IgD-negative memory B cell (primary cell): ENCODE results near the gene COQ5. TPM values are rescaled to one million over a fixed set of nuclear protein-coding genes. Genes with fewer than 3 reads are reported as not detected.
A peak's percentile ranks its signal among the peaks of the same experiment; 100 is the strongest.

Experiments
- H3K27ac Mint-ChIP-seq, 3 donors: one replicate each; pipeline ENCODE4 v1.8.0; 2020 to 2022; ENCODE audit warnings: mild to moderate bottlenecking in 3 of 3, mixed read lengths in 3 of 3, moderate library complexity in 1 of 3
- H3K27me3 Mint-ChIP-seq: one replicate; pipeline ENCODE4 v1.8.0; 2021; ENCODE audit warnings: mixed read lengths
- H3K36me3 Mint-ChIP-seq: one replicate; pipeline ENCODE4 v1.8.0; 2020; ENCODE audit warnings: mild to moderate bottlenecking, mixed read lengths
- H3K4me1 Mint-ChIP-seq, 3 donors: one replicate each; pipeline ENCODE4 v1.8.0; 2020 to 2022; ENCODE audit warnings: mixed read lengths in 3 of 3, mild to moderate bottlenecking in 1 of 3
- H3K4me3 Mint-ChIP-seq, 4 donors: one replicate each; pipeline ENCODE4 v1.8.0; 2020 to 2022; ENCODE audit warnings: mild to moderate bottlenecking in 4 of 4, mixed read lengths in 4 of 4, moderate library complexity in 3 of 4
- H3K9me3 Mint-ChIP-seq, 3 donors: one replicate each; pipeline ENCODE4 v1.8.0; 2020 to 2021; ENCODE audit warnings: mixed read lengths in 3 of 3, mild to moderate bottlenecking in 1 of 3
- polyA plus RNA-seq: library from polyadenylated mRNA; unstranded; fragments of 300-500 nt; fragmentation: Illumina TruSeq; gene quantifications from one replicate; pipeline ENCODE4 v1.2.3, GENCODE V29; 2021

The COQ5 gene
- polyA plus RNA-seq, 1 donor from 2014 or later, result 29.1 TPM

DNA sequence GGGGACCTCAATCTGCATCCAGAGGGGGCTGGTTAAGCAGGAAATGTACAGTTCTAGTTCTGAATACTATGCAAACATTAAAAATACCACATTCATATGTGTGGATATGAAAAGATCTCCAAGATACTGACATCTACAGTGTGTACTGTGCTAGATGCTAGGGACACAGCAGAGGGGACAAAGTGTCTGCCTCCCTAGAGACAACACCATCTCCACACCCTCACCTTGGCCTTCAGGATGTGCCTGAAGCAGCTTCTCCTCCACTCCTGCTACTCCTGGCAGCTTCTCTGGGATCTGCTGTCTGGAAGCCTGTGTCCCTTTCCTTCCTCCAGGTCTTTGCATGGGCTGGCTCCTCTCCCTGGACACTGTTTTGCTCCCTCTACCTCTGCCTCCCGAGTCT is 48.7 kb downstream of the COQ5 start:
- Mint-ChIP-seq H3K9me3 (no peaks in the 10 kb centered on the region), H3K27ac (no peak overlapping the region), H3K4me3 (no peak overlapping the region), H3K4me1 (peaks cover 0 to 6% (median 0%) of the 10 kb centered on the region in 3 donors), H3K36me3 (peaks cover 2% of the 10 kb centered on the region), H3K27me3 (no peaks in the 10 kb centered on the region)

DNA sequence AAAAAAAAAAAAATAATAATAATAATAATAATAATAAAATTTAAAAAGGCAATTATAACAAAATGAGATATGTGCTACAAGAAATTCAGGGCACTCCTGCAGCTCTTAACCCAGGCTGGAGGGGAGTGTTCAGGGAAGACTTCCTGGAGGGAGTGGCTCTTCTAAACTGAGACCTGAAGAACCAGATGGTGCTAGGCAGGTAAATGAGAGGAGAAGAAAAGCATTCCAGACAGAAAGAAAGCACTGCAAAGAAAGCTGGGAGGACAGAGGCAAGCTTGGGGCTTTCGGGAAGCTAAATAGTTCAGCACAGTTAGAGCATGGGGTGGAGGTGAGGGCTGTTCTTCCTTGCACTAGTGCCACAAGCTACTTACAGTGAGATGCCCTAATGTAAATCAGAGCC is 49.5 kb downstream of the COQ5 start:
- H3K27me3 Mint-ChIP-seq, result no peaks in the 10 kb centered on the region
- no peak overlapping the region for H3K27ac Mint-ChIP-seq
- H3K4me3 Mint-ChIP-seq, result no peak overlapping the region
- H3K4me1 Mint-ChIP-seq, result peaks cover 0 to 6% (median 0%) of the 10 kb centered on the region in 3 donors
- H3K9me3 Mint-ChIP-seq, result no peaks in the 10 kb centered on the region
- H3K36me3 Mint-ChIP-seq, result peaks cover 5% of the 10 kb centered on the region

DNA sequence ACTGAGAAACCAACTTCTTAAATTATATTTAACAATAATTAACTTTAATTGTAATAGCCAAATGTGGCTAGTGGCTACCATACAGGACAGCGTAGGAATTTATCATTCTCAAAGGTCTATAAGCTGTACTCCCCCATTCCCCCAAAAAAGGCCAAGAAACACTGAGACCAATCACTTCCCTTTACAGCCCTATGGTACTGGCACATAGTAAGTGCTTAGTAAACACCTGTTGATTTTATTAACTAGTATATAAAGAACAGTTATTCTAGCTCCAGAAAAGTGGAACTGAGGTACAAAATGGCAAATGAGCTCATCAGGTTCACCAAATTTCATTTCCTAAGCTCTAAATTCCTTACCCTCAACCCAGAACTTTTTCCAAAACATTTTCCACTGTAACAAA is 53.3 kb downstream of the COQ5 start:
- H3K36me3 Mint-ChIP-seq, result peaks cover 3% of the 10 kb centered on the region
- H3K9me3 Mint-ChIP-seq, result no peaks in the 10 kb centered on the region
- no peaks in the 10 kb centered on the region for H3K4me1 Mint-ChIP-seq
- no peak overlapping the region for H3K4me3 Mint-ChIP-seq
- H3K27ac Mint-ChIP-seq, result no peak overlapping the region
- no peaks in the 10 kb centered on the region for H3K27me3 Mint-ChIP-seq

DNA sequence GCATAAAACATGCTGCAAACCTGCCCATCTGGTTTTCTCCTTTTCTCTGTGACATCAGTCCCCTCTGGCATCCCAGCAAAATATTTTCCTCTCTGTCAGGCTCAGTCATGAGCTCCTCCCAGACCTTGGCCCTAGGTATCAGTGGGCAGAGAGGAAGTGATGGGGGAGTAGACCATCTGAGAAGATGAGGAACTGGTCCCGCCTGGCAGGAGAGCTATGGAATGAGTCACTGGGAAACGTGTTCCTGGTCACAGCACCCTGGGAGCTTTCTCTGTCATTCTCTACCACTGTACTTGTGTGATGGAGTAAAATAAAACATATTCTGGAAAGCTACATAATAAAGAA is 54.4 kb downstream of the COQ5 start:
- H3K9me3 Mint-ChIP-seq, result no peaks in the 10 kb centered on the region

DNA sequence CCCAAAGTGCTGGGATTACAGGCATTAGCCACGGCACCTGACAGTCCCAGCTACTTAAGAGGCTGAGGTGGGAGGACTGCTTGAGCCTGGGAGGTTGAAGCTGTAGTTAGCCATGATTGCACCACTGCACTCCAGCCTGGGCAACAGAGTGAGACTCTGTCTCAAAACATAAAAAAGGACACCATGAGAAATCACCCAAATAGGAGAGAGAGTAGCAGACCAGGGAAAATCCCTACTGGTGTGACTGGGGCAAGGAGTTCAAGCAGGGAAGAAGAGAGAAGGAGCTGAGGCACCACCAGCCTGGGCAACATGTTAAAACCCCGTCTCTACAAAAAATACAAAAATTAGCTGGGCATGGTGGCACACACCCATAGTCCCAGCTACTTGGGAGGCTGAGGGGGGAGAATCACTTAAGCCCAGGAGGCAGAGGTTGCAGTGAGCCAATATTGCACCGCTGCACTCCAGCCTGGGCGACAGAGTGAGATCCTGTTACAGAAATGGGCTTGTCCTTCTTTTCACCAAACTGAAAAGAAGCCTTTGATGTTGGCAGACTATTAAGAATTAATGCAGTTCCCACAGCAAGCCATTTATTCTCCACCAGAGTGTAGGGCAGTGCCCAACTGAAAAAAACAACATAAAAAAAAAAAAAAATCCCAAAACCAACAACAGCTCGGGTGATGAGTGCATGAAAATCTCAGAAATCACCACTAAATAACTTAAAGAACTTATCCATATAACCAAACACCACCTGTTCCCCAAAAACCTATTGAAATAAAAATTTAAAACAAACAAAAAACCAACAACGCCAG is 54.9 kb downstream of the COQ5 start:
- Mint-ChIP-seq H3K36me3 (peaks cover 4% of the 10 kb centered on the region), H3K27me3 (peaks cover 2% of the 10 kb centered on the region), H3K4me1 (peaks cover 3 to 4% (median 4%) of the 10 kb centered on the region in 3 donors), H3K9me3 (no peaks in the 10 kb centered on the region), H3K4me3 (no peak overlapping the region), H3K27ac (peak overlapping the region in 1 of 3 donors; percentile 71)

More for the DNA sequence above, 54.4 kb downstream of the COQ5 start:
- Mint-ChIP-seq H3K27ac (peak overlapping the region in 1 of 3 donors; percentile 71), H3K36me3 (peaks cover 4% of the 10 kb centered on the region), H3K4me3 (no peak overlapping the region), H3K4me1 (peaks cover 3 to 4% (median 4%) of the 10 kb centered on the region in 3 donors), H3K27me3 (peaks cover 2% of the 10 kb centered on the region)

DNA sequence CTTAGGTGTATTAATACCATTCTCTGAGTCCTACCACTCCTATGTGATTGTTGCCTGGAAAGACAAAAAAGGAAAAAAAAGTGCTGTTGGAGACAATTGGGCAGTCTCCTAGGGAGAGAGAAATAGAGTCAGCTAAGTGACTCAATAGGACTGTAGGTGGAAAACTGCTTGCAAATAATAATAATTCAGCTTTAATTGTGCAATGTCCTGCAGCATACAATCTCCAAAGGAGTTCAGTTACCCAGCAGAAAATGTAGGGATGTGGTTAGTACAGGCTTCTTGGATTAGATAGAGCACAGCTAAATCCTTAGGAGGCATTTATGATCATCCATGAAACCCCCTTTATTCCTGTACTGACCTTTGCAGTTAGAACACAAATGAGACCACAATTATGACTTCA is 56.4 kb downstream of the COQ5 start:
- H3K4me1 Mint-ChIP-seq, result peaks cover 9 to 14% (median 12%) of the 10 kb centered on the region in 3 donors
- H3K9me3 Mint-ChIP-seq, result no peaks in the 10 kb centered on the region
- peak overlapping the region in 1 of 4 donors; percentile 29 for H3K4me3 Mint-ChIP-seq
- H3K27ac Mint-ChIP-seq, result peak overlapping the region in 1 of 3 donors; percentile 47
- H3K36me3 Mint-ChIP-seq, result peaks cover 4% of the 10 kb centered on the region
- peaks cover 2% of the 10 kb centered on the region for H3K27me3 Mint-ChIP-seq

DNA sequence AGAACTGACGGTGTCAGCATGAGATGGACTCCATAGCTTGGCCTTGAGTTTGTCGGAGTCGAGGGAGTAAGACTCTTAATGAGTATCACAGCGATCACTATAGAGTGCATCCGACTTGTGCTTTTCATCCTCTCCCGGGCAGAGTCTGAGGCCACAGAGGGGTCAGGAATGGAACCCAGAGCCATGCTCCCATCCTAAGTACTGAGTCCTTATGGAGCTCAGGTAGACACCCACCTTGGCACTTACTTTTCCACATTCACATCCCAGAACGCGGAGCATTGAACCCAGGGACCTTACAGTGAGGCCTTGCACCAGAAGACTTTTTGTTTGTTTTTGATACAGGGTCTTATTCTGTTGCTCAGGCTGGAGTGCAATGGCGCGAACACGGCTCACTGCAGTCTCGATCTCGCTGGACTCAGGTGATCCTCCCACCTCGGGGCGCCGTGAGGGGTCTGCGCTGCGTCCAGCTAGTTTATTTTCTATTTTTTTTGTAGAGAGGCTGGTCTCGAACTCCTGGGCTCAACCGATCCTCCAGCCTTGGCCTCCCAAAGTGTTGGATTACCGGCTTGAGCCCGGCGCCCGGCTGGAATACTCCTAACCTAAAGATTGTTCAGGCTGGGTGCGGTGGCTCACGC is 58.7 kb downstream of the COQ5 start:
- H3K36me3 Mint-ChIP-seq, result peaks cover 4% of the 10 kb centered on the region
- peaks cover 2% of the 10 kb centered on the region for H3K27me3 Mint-ChIP-seq
- H3K27ac Mint-ChIP-seq, result peak overlapping the region in 1 of 3 donors; percentile 73
- H3K4me3 Mint-ChIP-seq, result peak overlapping the region; percentile 69 to 96 (median 92)
- H3K9me3 Mint-ChIP-seq, result no peaks in the 10 kb centered on the region
- H3K4me1 Mint-ChIP-seq, result peaks cover 20 to 32% (median 28%) of the 10 kb centered on the region in 3 donors

DNA sequence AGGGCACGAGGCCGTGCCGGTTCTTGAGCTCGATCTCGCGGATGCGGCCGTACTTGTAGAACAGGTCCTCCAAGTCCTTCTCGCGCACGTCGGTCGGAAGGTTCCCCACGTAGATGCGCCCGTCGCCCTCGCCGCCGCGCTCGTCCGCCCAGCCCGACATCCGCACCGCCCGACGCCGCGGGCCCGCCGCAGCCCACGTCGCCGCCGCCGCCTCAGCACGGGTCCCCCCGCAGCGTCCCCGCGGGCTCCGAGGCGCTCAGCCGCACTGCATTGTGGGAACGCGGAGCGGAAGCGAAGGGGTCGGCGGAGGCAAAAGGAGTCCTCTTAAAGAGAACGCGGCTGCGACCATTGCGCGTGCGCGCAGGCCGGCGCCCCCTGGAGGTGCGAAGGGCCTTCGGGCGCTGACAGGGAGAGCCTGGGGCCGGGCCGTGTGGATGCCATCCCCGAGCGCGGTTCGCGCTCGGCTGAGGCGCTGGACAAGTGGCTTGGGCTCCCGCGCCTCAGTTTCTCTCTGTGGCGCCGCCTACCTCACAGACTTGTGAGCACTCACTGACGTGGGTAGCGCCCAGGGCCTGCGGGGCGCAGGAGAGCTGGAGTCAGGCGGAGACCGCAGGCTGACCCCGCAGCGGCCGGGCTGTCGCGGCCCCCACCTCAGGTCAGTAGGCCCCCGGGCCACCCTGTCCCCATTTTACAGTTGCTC is 59.4 kb downstream of the COQ5 start, which contains the start of gene SRSF9:
Gene SRSF9 (minus strand): TSS at position 299 of the 700 bp plus-strand sequence. CDS start 139 bp downstream, at position 160.
- Mint-ChIP-seq H3K27ac (peak within 1 kb of the TSS; percentile 73 to 97 (median 96)), H3K9me3 (no peaks in the 10 kb centered on the region), H3K36me3 (peaks cover 2% of the 10 kb centered on the region), H3K27me3 (peaks cover 2% of the 10 kb centered on the region), H3K4me1 (peaks cover 20 to 34% (median 29%) of the 10 kb centered on the region in 3 donors), H3K4me3 (peak within 1 kb of the TSS; percentile 69 to 96 (median 92))

DNA sequence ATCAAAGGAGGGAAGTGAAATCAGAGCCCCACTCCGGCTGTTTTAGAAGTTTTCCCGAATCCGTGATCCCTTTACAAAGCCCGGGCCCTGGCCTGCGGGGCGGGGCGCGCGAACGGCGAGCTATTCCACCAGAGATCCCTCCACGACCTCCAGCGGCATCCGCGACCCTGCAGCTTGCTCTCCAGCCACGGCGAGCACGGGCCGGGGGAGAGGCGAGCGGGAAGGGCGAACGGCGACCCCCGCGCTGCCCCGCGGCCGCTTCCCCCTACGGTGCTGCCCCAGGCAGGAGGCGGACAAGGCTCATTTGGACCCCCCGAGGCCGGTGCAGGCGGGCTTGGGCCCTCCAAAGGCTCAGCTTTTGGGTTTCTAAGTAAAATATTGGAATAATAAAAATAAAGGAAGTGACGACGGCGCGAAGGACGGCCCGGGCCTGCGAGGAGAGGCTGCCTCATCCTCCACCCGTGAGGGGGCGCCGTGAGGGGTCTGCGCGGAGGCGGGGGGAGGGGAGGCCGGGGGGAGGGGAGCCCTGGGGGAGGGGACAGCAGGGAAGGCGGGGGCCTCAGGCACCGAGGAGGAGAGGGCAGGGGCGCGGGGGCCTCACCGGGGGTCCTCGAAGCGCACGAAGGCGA is 60.0 kb downstream of the COQ5 start:
- peaks cover 2% of the 10 kb centered on the region for H3K27me3 Mint-ChIP-seq
- no peaks in the 10 kb centered on the region for H3K9me3 Mint-ChIP-seq
- peak overlapping the region; percentile 69 to 96 (median 92) for H3K4me3 Mint-ChIP-seq
- H3K27ac Mint-ChIP-seq, result peak overlapping the region; percentile 23 to 97 (median 96)
- H3K4me1 Mint-ChIP-seq, result peaks cover 20 to 38% (median 29%) of the 10 kb centered on the region in 3 donors
- H3K36me3 Mint-ChIP-seq, result peaks cover 2% of the 10 kb centered on the region

DNA sequence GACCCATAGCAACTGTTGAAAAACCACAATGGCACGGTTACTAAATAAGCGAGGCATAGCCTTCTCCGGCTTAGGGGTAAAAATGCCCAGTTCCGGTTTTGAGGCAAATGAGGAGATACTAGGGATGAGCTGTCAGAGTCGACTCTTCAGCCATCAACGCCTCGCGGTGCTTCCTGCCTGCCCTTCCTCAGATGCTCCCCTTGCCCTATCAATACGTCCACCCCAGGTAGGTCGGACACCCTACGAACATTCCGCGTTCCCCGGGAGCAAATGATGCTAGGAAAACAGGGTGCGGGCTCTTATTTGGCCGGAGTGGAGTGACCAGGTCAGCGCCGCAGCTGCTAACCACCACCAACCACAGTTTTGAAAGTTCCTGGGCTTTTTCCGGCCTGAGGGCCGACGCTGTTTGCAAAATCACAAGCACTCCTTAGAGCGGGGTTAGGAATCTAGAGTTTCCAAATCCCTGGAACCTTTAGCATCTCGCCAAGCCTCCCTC is 60.6 kb downstream of the COQ5 start:
- peak overlapping the region; percentile 69 to 96 (median 92) for H3K4me3 Mint-ChIP-seq
- peak overlapping the region; percentile 90 to 97 (median 91) for H3K27ac Mint-ChIP-seq
- peaks cover 20 to 38% (median 29%) of the 10 kb centered on the region in 3 donors for H3K4me1 Mint-ChIP-seq
- peaks cover 2% of the 10 kb centered on the region for H3K36me3 Mint-ChIP-seq
- no peaks in the 10 kb centered on the region for H3K9me3 Mint-ChIP-seq
- H3K27me3 Mint-ChIP-seq, result peaks cover 2% of the 10 kb centered on the region

DNA sequence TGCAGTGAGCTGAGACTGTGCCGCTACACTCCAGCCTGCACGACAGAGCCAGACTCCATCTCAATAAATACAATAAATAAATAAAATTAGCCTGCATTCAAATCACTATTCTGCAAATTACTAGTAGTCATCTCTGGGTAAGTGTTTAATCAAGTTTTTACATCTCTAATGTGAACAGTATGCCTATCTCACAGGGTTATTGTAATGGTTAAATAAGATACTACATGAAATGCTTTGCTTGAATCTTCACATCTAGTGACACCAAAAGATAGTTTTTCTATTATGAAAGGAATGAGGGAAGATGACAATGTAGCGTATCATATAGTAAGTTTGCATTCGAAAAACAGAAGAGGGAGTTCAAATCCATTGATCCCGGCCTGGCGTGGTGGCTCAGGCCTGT is 61.5 kb downstream of the COQ5 start:
- H3K9me3 Mint-ChIP-seq, result no peaks in the 10 kb centered on the region
- peak overlapping the region; percentile 64 to 97 (median 91) for H3K27ac Mint-ChIP-seq
- peaks cover 20 to 44% (median 29%) of the 10 kb centered on the region in 3 donors for H3K4me1 Mint-ChIP-seq
- peak overlapping the region; percentile 69 to 87 (median 86) for H3K4me3 Mint-ChIP-seq
- H3K27me3 Mint-ChIP-seq, result peaks cover 2% of the 10 kb centered on the region
- peaks cover 2% of the 10 kb centered on the region for H3K36me3 Mint-ChIP-seq

DNA sequence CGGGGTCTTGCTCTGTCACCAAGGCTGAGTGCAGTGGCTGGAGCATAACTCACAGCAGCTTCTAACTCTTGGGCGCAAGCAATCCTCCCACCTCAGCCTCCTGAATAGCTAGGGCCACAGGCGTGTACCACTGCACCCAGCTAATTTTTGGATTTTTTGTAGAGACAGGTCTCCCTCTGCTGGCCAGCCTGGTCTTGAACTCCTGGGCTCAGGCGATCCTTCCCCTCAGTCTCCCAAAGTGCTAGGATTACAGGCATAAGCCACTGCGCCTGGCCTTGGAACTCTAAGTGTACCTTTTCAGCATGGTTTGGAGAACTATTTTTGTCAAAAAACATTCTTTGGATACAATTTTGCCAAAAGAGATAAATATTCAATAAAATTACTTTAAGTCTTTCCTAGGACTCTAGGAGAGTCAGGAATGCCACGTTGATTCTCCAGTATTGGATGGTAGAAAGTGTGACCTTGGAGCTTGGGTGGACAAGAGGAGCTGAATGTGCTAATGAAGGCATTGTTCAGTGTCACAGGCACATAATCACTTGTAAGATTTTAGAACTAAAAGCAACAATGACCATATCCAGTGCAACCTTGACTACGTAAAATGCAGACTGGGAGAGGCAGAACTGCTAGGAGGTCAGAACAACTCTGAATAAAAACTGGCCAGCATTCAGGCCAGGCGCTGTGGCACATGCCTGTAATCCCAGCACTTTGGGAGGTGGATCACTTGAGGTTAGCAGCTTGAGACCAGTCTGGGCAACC is 62.2 kb downstream of the COQ5 start:
- Mint-ChIP-seq H3K9me3 (no peaks in the 10 kb centered on the region), H3K27me3 (peaks cover 2% of the 10 kb centered on the region), H3K27ac (peak overlapping the region; percentile 75 to 87 (median 84)), H3K4me1 (peaks cover 20 to 46% (median 29%) of the 10 kb centered on the region in 3 donors), H3K36me3 (peaks cover 3% of the 10 kb centered on the region), H3K4me3 (peak overlapping the region in 3 of 4 donors; percentile 21 to 70 (median 69))

DNA sequence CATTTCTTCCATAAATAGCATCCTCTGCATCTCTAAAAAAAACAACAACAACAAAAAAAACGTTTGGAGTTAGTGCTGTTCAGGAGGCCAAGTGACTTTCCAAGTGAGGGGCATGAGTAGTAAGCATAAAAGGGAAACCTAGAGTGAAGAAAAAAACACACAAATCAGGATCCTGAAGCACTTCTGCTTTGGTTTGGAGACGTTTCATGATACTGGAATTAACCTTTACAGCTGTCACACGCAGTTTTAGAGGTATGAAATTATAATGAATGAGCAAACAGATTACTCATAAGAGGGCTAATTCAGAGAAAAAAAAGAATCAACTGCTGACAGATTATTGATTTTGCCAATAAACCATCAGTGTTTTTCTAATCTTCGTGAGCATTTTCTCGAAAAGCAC is 63.2 kb downstream of the COQ5 start:
- H3K4me3 Mint-ChIP-seq, result peak overlapping the region in 1 of 4 donors; percentile 69
- H3K36me3 Mint-ChIP-seq, result peaks cover 3% of the 10 kb centered on the region
- H3K4me1 Mint-ChIP-seq, result peaks cover 20 to 46% (median 29%) of the 10 kb centered on the region in 3 donors
- H3K9me3 Mint-ChIP-seq, result no peaks in the 10 kb centered on the region
- peaks cover 2% of the 10 kb centered on the region for H3K27me3 Mint-ChIP-seq
- peak overlapping the region in 1 of 3 donors; percentile 87 for H3K27ac Mint-ChIP-seq

DNA sequence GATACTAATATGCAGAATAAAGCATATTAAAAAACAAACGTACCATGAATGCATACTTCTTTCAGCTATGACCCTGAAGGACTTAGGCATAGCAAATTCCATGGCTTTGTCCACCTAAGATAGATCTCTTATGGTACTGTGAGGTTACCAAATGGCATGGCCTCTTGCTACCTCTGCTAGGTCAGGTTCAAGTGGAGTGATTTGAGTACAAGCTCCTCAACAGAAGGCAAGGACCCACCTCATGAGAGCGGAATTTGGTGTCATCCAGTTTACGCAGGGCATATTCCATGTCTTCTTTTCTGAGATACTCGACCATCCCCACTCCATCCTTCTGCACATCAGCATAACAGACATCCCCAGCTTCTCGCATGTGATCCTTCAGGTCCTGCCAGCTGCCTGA is 65.2 kb downstream of the COQ5 start:
- Mint-ChIP-seq H3K27me3 (no peaks in the 10 kb centered on the region), H3K4me3 (no peak overlapping the region), H3K27ac (no peak overlapping the region), H3K9me3 (no peaks in the 10 kb centered on the region), H3K36me3 (peaks cover 1% of the 10 kb centered on the region), H3K4me1 (peaks cover 17 to 41% (median 25%) of the 10 kb centered on the region in 3 donors)
